GM23338 (cell line): ENCODE data around the gene SLC35B3. TPM values are rescaled to one million over a fixed set of nuclear protein-coding genes. Genes with fewer than 3 reads are reported as not detected.

Source experiments
- ATAC-seq: fragments of 200-7000 bp; cut with Tn5 transposase; 3 replicates; pipeline ENCODE4 v1.9.1; 2020
- DNase-seq: peaks from one replicate; pipeline ENCODE4 v3.0.0-alpha.2; 2015; ENCODE audit warnings: low spot score
- H2AFZ ChIP-seq: fragments of 200-600 bp; sonication (generic); 2 replicates; pipeline ENCODE4 v1.8.0; 2016; ENCODE audit warnings: antibody characterized with exemption, mild to moderate bottlenecking, moderate library complexity
- H3F3A ChIP-seq: fragments of 200-600 bp; sonication (generic); replicated peaks from 2 replicates; pipeline ENCODE4 v1.8.0; 2017; ENCODE audit warnings: antibody characterized with exemption, mixed run types, low read depth
- H3K27ac ChIP-seq: fragments of 200-600 bp; sonication (generic); 2 replicates; pipeline ENCODE4 v1.6.1; 2016; ENCODE audit warnings: low read depth
- H3K27me3 ChIP-seq: fragments of 200-600 bp; sonication (generic); 2 replicates; pipeline ENCODE4 v1.8.0; 2016; ENCODE audit warnings: mild to moderate bottlenecking, mixed run types, moderate library complexity; ENCODE audit not compliant: insufficient read depth
- H3K36me3 ChIP-seq: fragments of 200-600 bp; sonication (generic); 2 replicates; pipeline ENCODE4 v1.8.0; 2016; ENCODE audit warnings: mild to moderate bottlenecking; ENCODE audit not compliant: insufficient read depth
- H3K4me1 ChIP-seq: fragments of 200-600 bp; sonication (generic); 2 replicates; pipeline ENCODE4 v1.8.0; 2016; ENCODE audit warnings: mild to moderate bottlenecking, moderate library complexity; ENCODE audit not compliant: insufficient read depth
- H3K4me2 ChIP-seq: fragments of 200-600 bp; sonication (generic); 2 replicates; pipeline ENCODE4 v1.7.1; 2017; ENCODE audit warnings: mixed run types
- H3K4me3 ChIP-seq: fragments of 200-600 bp; sonication (generic); 2 replicates; pipeline ENCODE4 v1.6.1; 2016; ENCODE audit warnings: mixed run types
- H3K79me2 ChIP-seq: fragments of 200-600 bp; sonication (generic); replicated peaks from 2 replicates; pipeline ENCODE4 v1.8.0; 2017; ENCODE audit warnings: mild to moderate bottlenecking; ENCODE audit not compliant: insufficient read depth
- H3K9me2 ChIP-seq: fragments of 200-600 bp; sonication (generic); 2 replicates; pipeline ENCODE4 v1.8.0; 2017; ENCODE audit not compliant: insufficient read depth
- H4K20me1 ChIP-seq: fragments of 200-600 bp; sonication (generic); replicated peaks from 2 replicates; pipeline ENCODE4 v1.8.0; 2017; ENCODE audit warnings: mild to moderate bottlenecking; ENCODE audit not compliant: insufficient read depth
- H3K27ac Mint-ChIP-seq: 2 replicates; pipeline ENCODE4 v1.8.0; 2020; ENCODE audit warnings: inconsistent platforms, mild to moderate bottlenecking, moderate library complexity, mixed read lengths
- H3K27me3 Mint-ChIP-seq: 3 replicates; pipeline ENCODE4 v1.8.0; 2022; ENCODE audit warnings: low read depth, mild to moderate bottlenecking, moderate library complexity, mixed read lengths, inconsistent platforms; ENCODE audit not compliant: insufficient read depth, poor library complexity
- H3K36me3 Mint-ChIP-seq: 3 replicates; pipeline ENCODE4 v1.8.0; 2021; ENCODE audit warnings: low read depth, mild to moderate bottlenecking, inconsistent platforms, moderate library complexity, mixed read lengths
- H3K4me1 Mint-ChIP-seq: 3 replicates; pipeline ENCODE4 v1.8.0; 2020; ENCODE audit warnings: mild to moderate bottlenecking, inconsistent platforms, mixed read lengths
- H3K4me3 Mint-ChIP-seq: 3 replicates; pipeline ENCODE4 v1.8.0; 2021; ENCODE audit warnings: moderate library complexity, mild to moderate bottlenecking, inconsistent platforms, mixed read lengths
- H3K9me3 Mint-ChIP-seq: 3 replicates; pipeline ENCODE4 v1.8.0; 2020; ENCODE audit warnings: moderate library complexity, mild to moderate bottlenecking, inconsistent platforms, mixed read lengths
- CREB1 ChIP-seq: fragments of 250-450 bp; sonication (Bioruptor Pico); IDR thresholded peaks from 2 replicates; pipeline ENCODE4 v1.5.0; 2020; ENCODE audit warnings: low read depth, mild to moderate bottlenecking, moderate library complexity
- EZH2 ChIP-seq: fragments of 200-600 bp; sonication (generic); IDR thresholded peaks from one replicate; pipeline ENCODE4 v1.8.0; 2017; ENCODE audit warnings: antibody characterized with exemption, mild to moderate bottlenecking, low read depth; ENCODE audit not compliant: unreplicated experiment
- EZH2phosphoT487 ChIP-seq: fragments of 200-600 bp; sonication (generic); IDR thresholded peaks from one replicate; pipeline ENCODE4 v1.8.1; 2018; ENCODE audit warnings: antibody characterized with exemption; ENCODE audit not compliant: unreplicated experiment
- JUNB ChIP-seq: IDR thresholded peaks from one replicate; pipeline ENCODE4 v1.6.1; 2016; ENCODE audit warnings: antibody characterized with exemption; ENCODE audit not compliant: unreplicated experiment
- NANOG ChIP-seq: IDR thresholded peaks from 2 replicates; pipeline ENCODE4 v1.6.1; 2016; ENCODE audit warnings: antibody characterized with exemption, borderline replicate concordance
- REST ChIP-seq: IDR thresholded peaks from one replicate; pipeline ENCODE4 v1.6.1; 2018; ENCODE audit warnings: antibody characterized with exemption; ENCODE audit not compliant: unreplicated experiment
- STAT1 ChIP-seq: IDR thresholded peaks from one replicate; pipeline ENCODE4 v1.6.1; 2016; ENCODE audit warnings: antibody characterized with exemption; ENCODE audit not compliant: unreplicated experiment
- ZNF114 ChIP-seq: fragments of 250-450 bp; sonication (Bioruptor Pico); IDR thresholded peaks from 2 replicates; pipeline ENCODE4 v1.5.0; 2020; ENCODE audit warnings: mild to moderate bottlenecking, moderate library complexity
- ZNF331 ChIP-seq: fragments of 250-450 bp; sonication (Bioruptor Pico); IDR thresholded peaks from 2 replicates; pipeline ENCODE4 v1.5.0; 2020; ENCODE audit warnings: low read depth, mild to moderate bottlenecking, moderate library complexity
- ZNF462 ChIP-seq: fragments of 250-450 bp; sonication (Bioruptor Pico); IDR thresholded peaks from 2 replicates; pipeline ENCODE4 v1.5.0; 2020; ENCODE audit warnings: mild to moderate bottlenecking, moderate library complexity
- polyA plus RNA-seq: library from polyadenylated mRNA; unstranded; fragments of >200 nt; fragmentation: Nextera tagmentation; extraction: Ambion mirVana; gene quantifications from 2 replicates; pipeline ENCODE4 v1.2.1, GENCODE V29; 2016
- total RNA-seq: library from RNA; depleted of rRNA; stranded (reverse); fragments of >200 nt; shearing (Covaris generic); gene quantifications from 2 replicates; pipeline ENCODE4 v1.2.3, GENCODE V29; 2014
- TF ChIP-seq, protein P1 (sequence below), 2 experiments: fragments of 200-600 bp in 1 of 2; sonication (generic) in 1 of 2; conservative IDR thresholded peaks; 2 replicates each; pipeline versions ENCODE4 v1.5.1 to v1.6.1; 2016 to 2017; ENCODE audit warnings: antibody characterized with exemption in 2 of 2, low read depth in 2 of 2, mild to moderate bottlenecking in 2 of 2, moderate library complexity in 1 of 2

SLC35B3 gene
- total and polyA plus RNA-seq, 2 experiments from 2014 or later, result 7.5 to 9.0 TPM

- TF ChIP-seq ZNF462 (no peak), CREB1 (CRISPR knock-in tag) (no peak), ZNF331 (CRISPR knock-in tag) (no peak), ZNF114 (CRISPR knock-in tag) (no peak), JUNB (no peak)
- TF ChIP-seq, protein P1, sequence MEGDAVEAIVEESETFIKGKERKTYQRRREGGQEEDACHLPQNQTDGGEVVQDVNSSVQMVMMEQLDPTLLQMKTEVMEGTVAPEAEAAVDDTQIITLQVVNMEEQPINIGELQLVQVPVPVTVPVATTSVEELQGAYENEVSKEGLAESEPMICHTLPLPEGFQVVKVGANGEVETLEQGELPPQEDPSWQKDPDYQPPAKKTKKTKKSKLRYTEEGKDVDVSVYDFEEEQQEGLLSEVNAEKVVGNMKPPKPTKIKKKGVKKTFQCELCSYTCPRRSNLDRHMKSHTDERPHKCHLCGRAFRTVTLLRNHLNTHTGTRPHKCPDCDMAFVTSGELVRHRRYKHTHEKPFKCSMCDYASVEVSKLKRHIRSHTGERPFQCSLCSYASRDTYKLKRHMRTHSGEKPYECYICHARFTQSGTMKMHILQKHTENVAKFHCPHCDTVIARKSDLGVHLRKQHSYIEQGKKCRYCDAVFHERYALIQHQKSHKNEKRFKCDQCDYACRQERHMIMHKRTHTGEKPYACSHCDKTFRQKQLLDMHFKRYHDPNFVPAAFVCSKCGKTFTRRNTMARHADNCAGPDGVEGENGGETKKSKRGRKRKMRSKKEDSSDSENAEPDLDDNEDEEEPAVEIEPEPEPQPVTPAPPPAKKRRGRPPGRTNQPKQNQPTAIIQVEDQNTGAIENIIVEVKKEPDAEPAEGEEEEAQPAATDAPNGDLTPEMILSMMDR (conservative IDR thresholded peaks at IDR 0.05; ENCODE audit: low read depth in 2 of 2), result no peak
These were observed 19.4 kb downstream of the SLC35B3 start (continued) for GRCh38 chr6:8415913-8416312.

DNA sequence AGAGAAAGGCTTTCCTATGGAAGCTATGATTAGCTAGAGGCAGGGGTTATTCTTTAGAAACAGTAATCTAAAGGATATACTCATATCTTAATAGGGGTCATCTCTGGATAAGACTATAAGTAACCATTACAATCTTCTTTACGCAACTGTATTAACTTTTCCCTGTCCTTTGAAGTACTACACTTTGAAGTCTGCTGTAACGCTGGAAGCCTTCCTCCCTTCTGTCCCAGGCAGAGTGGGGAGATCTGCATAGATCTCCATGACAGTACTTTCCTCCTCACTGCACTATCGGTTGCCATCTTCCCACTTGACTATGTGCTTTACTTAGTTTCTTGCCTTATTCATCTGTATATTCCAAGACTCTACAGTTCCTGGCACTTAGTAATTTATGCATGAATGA is 20.1 kb downstream of the SLC35B3 start:
- H3K27me3 Mint-ChIP-seq, result no peaks in the 10 kb centered on the region
- no peaks in the 10 kb centered on the region for H3K27me3 ChIP-seq
- H3K27ac ChIP-seq, result no peak overlapping the region
- no peak for DNase-seq
- no peak overlapping the region for H3K4me3 ChIP-seq
- H3K4me1 Mint-ChIP-seq, result peaks cover 16% of the 10 kb centered on the region; the same call in 2 of the 3 replicates
- H3K9me3 Mint-ChIP-seq, result peaks cover 4% of the 10 kb centered on the region; the same call in 1 of the 3 replicates
- H3K4me3 Mint-ChIP-seq, result no peak overlapping the region
- H3K4me2 ChIP-seq, result no peak overlapping the region
- no peak overlapping the region for H2AFZ ChIP-seq
- H3F3A ChIP-seq, result no peaks in the 10 kb centered on the region
- no peaks in the 10 kb centered on the region for H3K79me2 ChIP-seq
- H3K27ac Mint-ChIP-seq, result peak overlapping the region; percentile 34; the same call in 1 of the 2 replicates
- no peaks in the 10 kb centered on the region for H3K9me2 ChIP-seq
- peaks cover 13% of the 10 kb centered on the region; the same call in 1 of the 2 replicates for H3K36me3 ChIP-seq
- no peaks in the 10 kb centered on the region for H4K20me1 ChIP-seq
- ATAC-seq, result no peak
- H3K36me3 Mint-ChIP-seq, result peaks cover 36% of the 10 kb centered on the region
- no peaks in the 10 kb centered on the region for H3K4me1 ChIP-seq
- TF ChIP-seq EZH2phosphoT487, result no peak
- no peak for TF ChIP-seq JUNB
- no peak for TF ChIP-seq CREB1 (CRISPR knock-in tag)
- TF ChIP-seq REST, result no peak
- TF ChIP-seq EZH2, result no peak
- no peak for TF ChIP-seq STAT1
- TF ChIP-seq, protein P1 (conservative IDR thresholded peaks at IDR 0.05; ENCODE audit: low read depth in 2 of 2), result no peak
- no peak for TF ChIP-seq ZNF331 (CRISPR knock-in tag)
- TF ChIP-seq NANOG, result no peak
